Adrenal gland (tissue), 12 donors: Measurements from ENCODE around the gene FBXL19. TPM values are rescaled to one million over a fixed set of nuclear protein-coding genes. Genes with fewer than 3 reads are reported as not detected.
A peak's percentile ranks its signal among the peaks of the same experiment; 100 is the strongest.

Source experiments
- DNase-seq, 7 donors: peaks; one replicate each; pipeline ENCODE4 v3.0.0-alpha.2; 2019 to 2020
- H3K27ac ChIP-seq, 5 donors: fragments of 200-600 bp; sonication (generic) in 4 of 5; 1 replicate in 3 of 5; 2 replicates in 2 of 5; pipeline versions ENCODE4 v1.5.1 to v1.8.0; 2016 to 2020; ENCODE audit warnings: mild to moderate bottlenecking in 1 of 5
- H3K27me3 ChIP-seq: fragments of 200-600 bp; 2 replicates; pipeline ENCODE4 v1.8.0; 2021
- H3K36me3 ChIP-seq, 2 donors: fragments of 200-600 bp; replicated peaks in 1 of 2; 1 replicate in 1 of 2; 2 replicates in 1 of 2; pipeline versions ENCODE4 v1.5.1 to v1.8.0; 2018 to 2022
- H3K4me1 ChIP-seq, 2 donors: fragments of 200-600 bp; replicated peaks in 1 of 2; 1 replicate in 1 of 2; 2 replicates in 1 of 2; pipeline versions ENCODE4 v1.5.1 to v1.8.0; 2018 to 2021
- H3K4me3 ChIP-seq, 4 donors: fragments of 200-600 bp; sonication (generic) in 3 of 4; one replicate each; pipeline ENCODE4 v1.5.1; 2016 to 2018
- H3K9me3 ChIP-seq, 3 donors: fragments of 200-600 bp; sonication (generic) in 1 of 3; replicated peaks in 1 of 3; 1 replicate in 2 of 3; 2 replicates in 1 of 3; pipeline versions ENCODE4 v1.5.1 to v1.8.0; 2016 to 2021
- CTCF ChIP-seq, 6 experiments: fragments of 450-650 bp in 4 of 6; fragments of 200-600 bp in 2 of 6; sonication (generic) in 1 of 6; IDR thresholded peaks; 1 replicate in 5 of 6; 2 replicates in 1 of 6; pipeline versions ENCODE4 v1.5.1 to v1.8.0; 2016 to 2021; ENCODE audit warnings: antibody characterized with exemption in 6 of 6, mild to moderate bottlenecking in 2 of 6, moderate library complexity in 1 of 6
- POLR2A ChIP-seq, 2 donors: fragments of 450-650 bp; IDR thresholded peaks; one replicate each; pipeline ENCODE4 v1.6.1; 2017; ENCODE audit warnings: antibody characterized with exemption in 2 of 2, mild to moderate bottlenecking in 2 of 2, moderate library complexity in 1 of 2
- WGBS, 4 donors: extraction: QIAGEN DNeasy Blood & Tissue Kit in 2 of 4; methylation state at CpG; one replicate each; pipeline versions ENCODE4 v1.1.5 to v1.1.7; 2013 to 2017; 5-methylcytosine and 5-hydroxymethylcytosine counted together
- intact Hi-C, 2 donors: fragments of 100-400 bp; cut with DNase I; formaldehyde crosslinking; loops; one replicate each; pipeline versions ENCODE4 v1.14.1 to v1.15.0; 2022 to 2023
- polyA plus RNA-seq, 3 donors: library from polyadenylated mRNA; stranded (reverse); fragments of 200-250 nt in 2 of 3; fragments of 350-450 nt in 1 of 3; fragmentation: Illumina TruSeq in 1 of 3; extraction: RNeasy Lipid Tissue Mini Kit (QIAGEN cat#74804) in 1 of 3; gene quantifications; one replicate each; pipeline ENCODE4 v1.2.3, GENCODE V29; 2013 to 2014
- total RNA-seq, 9 donors: library from RNA; depleted of rRNA in 4 of 9; stranded (reverse); fragments of >200 nt in 4 of 9; fragments of 120-200 nt in 1 of 9; fragmentation: NEBNext Ultra II Directional in 1 of 9; extraction: Animal tissue kit (Norgen Biotek cat#: 25700) in 1 of 9; gene quantifications; one replicate each; pipeline versions ENCODE4 v1.1.0 to v1.2.4, GENCODE V29; 2013 to 2023
- donor health status: healthy with polysubstance abuse.
- donor health status: Bipolar disorder and iron deficiency.
- donor health status: DM: yes; HTN: yes; CAD: no.
- donor health status: DM: no; HTN: no; CAD: no.
- donor health status: DM: no; HTN: no; CAD: no.
- donor health status: DM: yes; HTN: yes; CAD: no.

The FBXL19 gene
- total and polyA plus RNA-seq, 12 donors = 1.6 to 74.1 (median 12.5) TPM

GRCh38 chr16:30950516-30951065 is 27.2 kb downstream of the FBXL19 start:
- WGBS, 4 donors = 73 to 83% (median 76%) methylated on average over 5 to 8 of the region's 8 CpGs
- Histone ChIP-seq H3K4me3 (peak overlapping the region in 1 of 4 donors; percentile 94), H3K4me1 (peaks cover 27 to 32% of the 10 kb centered on the region in 2 donors), H3K27ac (peak overlapping the region; percentile 15 to 94 (median 87)), H3K9me3 (no peaks in the 10 kb centered on the region), H3K27me3 (no peaks in the 10 kb centered on the region), H3K36me3 (no peaks in the 10 kb centered on the region)
- intact Hi-C loops = no loop called here
- no peak for DNase-seq
- TF ChIP-seq CTCF (IDR thresholded peaks at IDR 0.05) (no peak), POLR2A (IDR thresholded peaks at IDR 0.05) (no peak)

- DNase-seq = no peak
- H3K27me3 ChIP-seq = no peaks in the 10 kb centered on the region
- WGBS, 4 donors = 58 to 94% (median 67%) methylated on average over 1 of the region's 1 CpG
- peak overlapping the region in 3 of 5 donors; percentile 86 to 94 (median 87) for H3K27ac ChIP-seq
- TF ChIP-seq CTCF (IDR thresholded peaks at IDR 0.05) (no peak), POLR2A (IDR thresholded peaks at IDR 0.05) (no peak)
- H3K4me1 ChIP-seq = peaks cover 27 to 32% of the 10 kb centered on the region in 2 donors
- intact Hi-C loops = no loop called here
- no peaks in the 10 kb centered on the region for H3K9me3 ChIP-seq
- no peak overlapping the region for H3K4me3 ChIP-seq
- no peaks in the 10 kb centered on the region for H3K36me3 ChIP-seq
Observed at GRCh38 chr16:30951193-30951592, 27.8 kb downstream of the FBXL19 start.

- TF ChIP-seq CTCF (IDR thresholded peaks at IDR 0.05) = no peak
- TF ChIP-seq POLR2A (IDR thresholded peaks at IDR 0.05) = no peak
- H3K4me3 ChIP-seq = no peak overlapping the region
- peaks cover 27 to 35% of the 10 kb centered on the region in 2 donors for H3K4me1 ChIP-seq
- DNase-seq = peak in 5 of 7 donors; percentile 40 to 86 (median 63)
- no peaks in the 10 kb centered on the region for H3K27me3 ChIP-seq
- WGBS, 4 donors = 23 to 33% (median 24%) methylated on average over 3 of the region's 3 CpGs
- no peaks in the 10 kb centered on the region for H3K36me3 ChIP-seq
- H3K27ac ChIP-seq = peak overlapping the region in 2 of 5 donors; percentile 86 to 87
- H3K9me3 ChIP-seq = no peaks in the 10 kb centered on the region
- intact Hi-C loops = no loop called here
Observed at GRCh38 chr16:30951750-30952149, 28.4 kb downstream of the FBXL19 start.

- WGBS, 4 donors = 79 to 89% (median 83%) methylated on average over 8 to 9 of the region's 9 CpGs
- Histone ChIP-seq H3K4me3 (no peak overlapping the region), H3K27ac (peak overlapping the region in 3 of 5 donors; percentile 21 to 45 (median 30)), H3K9me3 (no peaks in the 10 kb centered on the region), H3K4me1 (peaks cover 27 to 38% of the 10 kb centered on the region in 2 donors), H3K27me3 (no peaks in the 10 kb centered on the region), H3K36me3 (no peaks in the 10 kb centered on the region)
- intact Hi-C loops = no loop called here
- TF ChIP-seq POLR2A (IDR thresholded peaks at IDR 0.05) (no peak), CTCF (IDR thresholded peaks at IDR 0.05) (no peak)
- DNase-seq = no peak
Observed at GRCh38 chr16:30953111-30953510, 29.7 kb downstream of the FBXL19 start.
